ENCODE results near the gene TXNDC16. TPM values are rescaled to one million over a fixed set of nuclear protein-coding genes. Genes with fewer than 3 reads are reported as not detected.

The TXNDC16 gene
- total RNA-seq, 4 donors from 2014 or later: 7.2 to 18.8 (median 14.7) TPM

GRCh38 chr14:52545584-52546317 is 6.6 kb downstream of the TXNDC16 start:
- peaks cover 0 to 29% (median 0%) of the 10 kb centered on the region in 4 donors for H3K4me1 ChIP-seq
- no peaks in the 10 kb centered on the region for H3K27me3 ChIP-seq
- H3K4me3 ChIP-seq: no peak overlapping the region
- no peak overlapping the region for H3K27ac ChIP-seq
- no peak for DNase-seq (ENCODE audit: low spot score in 2 of 2)
- TF ChIP-seq CTCF (IDR thresholded peaks at IDR 0.05) (no peak), EP300 (IDR thresholded peaks at IDR 0.05) (no peak), POLR2A (IDR thresholded peaks at IDR 0.05) (no peak)
- peaks cover 0 to 7% (median 0%) of the 10 kb centered on the region in 3 donors for H3K36me3 ChIP-seq
- WGBS, 2 donors: 65 to 72% methylated on average over 7 of the region's 7 CpGs
- no peaks in the 10 kb centered on the region for H3K9me3 ChIP-seq

GRCh38 chr14:52538623-52539022 is 13.7 kb downstream of the TXNDC16 start:
- no peaks in the 10 kb centered on the region for H3K4me1 ChIP-seq
- no peaks in the 10 kb centered on the region for H3K9me3 ChIP-seq
- H3K27ac ChIP-seq: no peak overlapping the region
- H3K4me3 ChIP-seq: no peak overlapping the region
- no peaks in the 10 kb centered on the region for H3K27me3 ChIP-seq
- TF ChIP-seq EP300 (IDR thresholded peaks at IDR 0.05): no peak
- no peak for TF ChIP-seq CTCF (IDR thresholded peaks at IDR 0.05)
- no peak for TF ChIP-seq POLR2A (IDR thresholded peaks at IDR 0.05)
- DNase-seq (ENCODE audit: low spot score in 2 of 2): no peak
- peaks cover 0 to 59% (median 0%) of the 10 kb centered on the region in 3 donors for H3K36me3 ChIP-seq
- 70 to 71% methylated on average over 2 of the region's 2 CpGs for WGBS, 2 donors

GRCh38 chr14:52536269-52536668 is 16.0 kb downstream of the TXNDC16 start:
- no peak for DNase-seq (ENCODE audit: low spot score in 2 of 2)
- WGBS, 2 donors: 88 to 91% methylated on average over 3 of the region's 3 CpGs
- Histone ChIP-seq H3K27me3 (no peaks in the 10 kb centered on the region), H3K4me1 (no peaks in the 10 kb centered on the region), H3K27ac (no peak overlapping the region), H3K36me3 (peaks cover 0 to 73% (median 0%) of the 10 kb centered on the region in 3 donors), H3K4me3 (no peak overlapping the region), H3K9me3 (no peaks in the 10 kb centered on the region)
- TF ChIP-seq CTCF (IDR thresholded peaks at IDR 0.05) (no peak), POLR2A (IDR thresholded peaks at IDR 0.05) (no peak), EP300 (IDR thresholded peaks at IDR 0.05) (no peak)

- TF ChIP-seq CTCF (IDR thresholded peaks at IDR 0.05): no peak
- no peak for TF ChIP-seq EP300 (IDR thresholded peaks at IDR 0.05)
- no peak for TF ChIP-seq POLR2A (IDR thresholded peaks at IDR 0.05)
- DNase-seq (ENCODE audit: low spot score in 2 of 2): no peak
- Histone ChIP-seq H3K36me3 (peaks cover 0 to 51% (median 0%) of the 10 kb centered on the region in 3 donors), H3K27me3 (no peaks in the 10 kb centered on the region), H3K4me1 (no peaks in the 10 kb centered on the region), H3K9me3 (no peaks in the 10 kb centered on the region), H3K4me3 (no peak overlapping the region), H3K27ac (no peak overlapping the region)
These were observed 20.8 kb downstream of the TXNDC16 start for GRCh38 chr14:52531481-52531880.

- Histone ChIP-seq H3K4me1 (no peaks in the 10 kb centered on the region), H3K36me3 (peaks cover 0 to 19% (median 0%) of the 10 kb centered on the region in 3 donors), H3K27ac (no peak overlapping the region), H3K9me3 (no peaks in the 10 kb centered on the region), H3K27me3 (no peaks in the 10 kb centered on the region), H3K4me3 (no peak overlapping the region)
- TF ChIP-seq CTCF (IDR thresholded peaks at IDR 0.05): no peak
- TF ChIP-seq POLR2A (IDR thresholded peaks at IDR 0.05): no peak
- no peak for TF ChIP-seq EP300 (IDR thresholded peaks at IDR 0.05)
- no peak for DNase-seq (ENCODE audit: low spot score in 2 of 2)
- 80 to 87% methylated on average over 4 of the region's 4 CpGs for WGBS, 2 donors
These were observed 25.3 kb downstream of the TXNDC16 start for GRCh38 chr14:52527052-52527451.
